GF-D8 (cell line): ENCODE results near the gene MYPN.

Experiments
- DNase-seq: peaks from one replicate; lab custom pipeline; 2025; lab: John Stamatoyannopoulos, UW

Gene MYPN

GRCh38 chr10:68090586-68090985 lies 18.7 kb upstream of the MYPN start:
- DNase-seq, result no peak

- DNase-seq, result no peak
These were observed 16.8 kb upstream of the MYPN start for GRCh38 chr10:68092512-68092911.

GRCh38 chr10:68095153-68095552 lies 14.1 kb upstream of the MYPN start:
- DNase-seq, result no peak

- DNase-seq, result no peak
These were observed 12.3 kb upstream of the MYPN start for GRCh38 chr10:68096913-68097516.

GRCh38 chr10:68099736-68100135 lies 9.6 kb upstream of the MYPN start:
- no peak for DNase-seq

- no peak for DNase-seq
These were observed 8.2 kb upstream of the MYPN start for GRCh38 chr10:68101066-68101465.

- no peak for DNase-seq
These were observed 5.9 kb upstream of the MYPN start for GRCh38 chr10:68103261-68103878.

- no peak for DNase-seq
These were observed 5.4 kb upstream of the MYPN start for GRCh38 chr10:68103901-68104300.

- DNase-seq, result no peak
These were observed 3.5 kb upstream of the MYPN start for GRCh38 chr10:68105820-68106219.

GRCh38 chr10:68106656-68107055 lies 2.6 kb upstream of the MYPN start:
- no peak for DNase-seq

GRCh38 chr10:68107651-68108050 lies 1.6 kb upstream of the MYPN start:
- DNase-seq, result no peak

- DNase-seq, result no peak
These were observed 1.2 kb upstream of the MYPN start for GRCh38 chr10:68108051-68108450.

GRCh38 chr10:68108653-68109052 lies 635 bp upstream of the MYPN start:
- DNase-seq, result no peak

GRCh38 chr10:68110027-68110426 lies 739 bp downstream of the MYPN start:
- no peak for DNase-seq

- no peak for DNase-seq
These were observed 2.3 kb downstream of the MYPN start for GRCh38 chr10:68111584-68111983.

GRCh38 chr10:68112837-68113236 lies 3.5 kb downstream of the MYPN start:
- no peak for DNase-seq

GRCh38 chr10:68118657-68119056 lies 9.4 kb downstream of the MYPN start:
- DNase-seq, result no peak

- no peak for DNase-seq
These were observed 11.9 kb downstream of the MYPN start for GRCh38 chr10:68121020-68121743.

GRCh38 chr10:68121852-68122251 lies 12.6 kb downstream of the MYPN start:
- DNase-seq, result no peak

- DNase-seq, result no peak
These were observed 15.4 kb downstream of the MYPN start for GRCh38 chr10:68124718-68125117.

- no peak for DNase-seq
These were observed 16.5 kb downstream of the MYPN start for GRCh38 chr10:68125772-68126171.

GRCh38 chr10:68128015-68128414 lies 18.7 kb downstream of the MYPN start:
- DNase-seq, result no peak

GRCh38 chr10:68132391-68132790 lies 23.1 kb downstream of the MYPN start:
- no peak for DNase-seq

- no peak for DNase-seq
These were observed 24.2 kb downstream of the MYPN start for GRCh38 chr10:68133523-68133922.
